Measurements from ENCODE around the gene PPP2R3C. TPM values are rescaled to one million over a fixed set of nuclear protein-coding genes. Genes with fewer than 3 reads are reported as not detected.

The PPP2R3C gene
- total and polyA plus RNA-seq, 2 experiments from 2014 or later = 25.7 to 41.2 TPM

- no peaks in the 10 kb centered on the region for H4K20me1 ChIP-seq (ENCODE audit: insufficient read depth)
- WGBS, 2 experiments (ENCODE audit: low coverage in 1 of 2, low lambda C conversion rate in 2 of 2, missing lambda C conversion rate in 2 of 2) = 1% methylated on average over 35 to 46 of the region's 77 CpGs
- in situ Hi-C loops (cut with MboI) = no loop called here
- peaks cover 29% of the 10 kb centered on the region; the same call in 1 of the 2 replicates for H3K4me1 ChIP-seq (ENCODE audit: insufficient read depth)
- peak within 1 kb of the TSS; percentile 98 for H3K4me2 ChIP-seq (ENCODE audit: unreplicated experiment)
- TF ChIP-seq EZH2 (IDR thresholded peaks at IDR 0.05; ENCODE audit: insufficient read depth, poor library complexity, severe bottlenecking) (no peak), EZH2phosphoT487 (IDR thresholded peaks at IDR 0.05; ENCODE audit: insufficient read depth, low read depth) (no peak)
- H3K27ac ChIP-seq = peak within 1 kb of the TSS; percentile 96
- H3K9me3 ChIP-seq (ENCODE audit: low read depth) = no peaks in the 10 kb centered on the region
- no peaks in the 10 kb centered on the region for H3K27me3 ChIP-seq (replicated peaks; ENCODE audit: insufficient read depth)
- peak within 1 kb of the TSS; percentile 93 for H3K9ac ChIP-seq
- H3K36me3 ChIP-seq (ENCODE audit: low read depth) = peaks cover 4% of the 10 kb centered on the region; the same call in 1 of the 2 replicates
- peaks cover 40% of the 10 kb centered on the region for H3K79me2 ChIP-seq (ENCODE audit: insufficient read depth)
- peaks cover 29% of the 10 kb centered on the region for H3F3A ChIP-seq (ENCODE audit: insufficient read depth)
- peak; percentile 99 for DNase-seq
- peak within 1 kb of the TSS; percentile 89 for H2AFZ ChIP-seq
- no peaks in the 10 kb centered on the region for H3K9me2 ChIP-seq (ENCODE audit: insufficient read depth)
- peak within 1 kb of the TSS; percentile 82 for H3K4me3 ChIP-seq
Measured at GRCh38 chr14:35046048-35046750, 75.6 kb downstream of the PPP2R3C start, which contains the start of gene FAM177A1. FAM177A1 (plus strand) TSS chr14:35046272; CDS start chr14:35046464, 192 bp downstream.

GRCh38 chr14:35045798-35046047 is 76.1 kb downstream of the PPP2R3C start:
- TF ChIP-seq EZH2 (IDR thresholded peaks at IDR 0.05; ENCODE audit: insufficient read depth, poor library complexity, severe bottlenecking) (no peak), EZH2phosphoT487 (IDR thresholded peaks at IDR 0.05; ENCODE audit: insufficient read depth, low read depth) (no peak)
- Histone ChIP-seq H3K9me3 (ENCODE audit: low read depth) (no peaks in the 10 kb centered on the region), H3K4me1 (ENCODE audit: insufficient read depth) (peaks cover 29% of the 10 kb centered on the region; the same call in 1 of the 2 replicates), H3F3A (ENCODE audit: insufficient read depth) (peaks cover 29% of the 10 kb centered on the region), H3K9ac (peak overlapping the region; percentile 93), H4K20me1 (ENCODE audit: insufficient read depth) (no peaks in the 10 kb centered on the region), H3K27me3 (replicated peaks; ENCODE audit: insufficient read depth) (no peaks in the 10 kb centered on the region), H3K4me2 (ENCODE audit: unreplicated experiment) (peak overlapping the region; percentile 85), H3K9me2 (ENCODE audit: insufficient read depth) (no peaks in the 10 kb centered on the region), H3K27ac (peak overlapping the region; percentile 96), H3K79me2 (ENCODE audit: insufficient read depth) (peaks cover 36% of the 10 kb centered on the region), H3K4me3 (peak overlapping the region; percentile 82), H2AFZ (peak overlapping the region; percentile 89), H3K36me3 (ENCODE audit: low read depth) (peaks cover 4% of the 10 kb centered on the region; the same call in 1 of the 2 replicates)
- DNase-seq = no peak
- in situ Hi-C loops (cut with MboI) = no loop called here
- WGBS, 2 experiments (ENCODE audit: low coverage in 1 of 2, low lambda C conversion rate in 2 of 2, missing lambda C conversion rate in 2 of 2) = 1 to 2% methylated on average over 6 of the region's 6 CpGs

GRCh38 chr14:35044939-35045797 is 76.6 kb downstream of the PPP2R3C start:
- Histone ChIP-seq H3K9me2 (ENCODE audit: insufficient read depth) (no peaks in the 10 kb centered on the region), H3K4me1 (ENCODE audit: insufficient read depth) (peaks cover 27% of the 10 kb centered on the region; the same call in 1 of the 2 replicates), H4K20me1 (ENCODE audit: insufficient read depth) (no peaks in the 10 kb centered on the region), H3F3A (ENCODE audit: insufficient read depth) (peaks cover 29% of the 10 kb centered on the region), H3K36me3 (ENCODE audit: low read depth) (peaks cover 4% of the 10 kb centered on the region; the same call in 1 of the 2 replicates), H3K9ac (peak overlapping the region; percentile 93), H3K4me2 (ENCODE audit: unreplicated experiment) (peak overlapping the region; percentile 85), H3K4me3 (peak overlapping the region; percentile 82), H3K27me3 (replicated peaks; ENCODE audit: insufficient read depth) (no peaks in the 10 kb centered on the region), H3K79me2 (ENCODE audit: insufficient read depth) (peaks cover 33% of the 10 kb centered on the region), H3K9me3 (ENCODE audit: low read depth) (no peaks in the 10 kb centered on the region), H3K27ac (peak overlapping the region; percentile 96), H2AFZ (peak overlapping the region; percentile 89)
- peak; percentile 61 for DNase-seq
- TF ChIP-seq EZH2phosphoT487 (IDR thresholded peaks at IDR 0.05; ENCODE audit: insufficient read depth, low read depth) (no peak), EZH2 (IDR thresholded peaks at IDR 0.05; ENCODE audit: insufficient read depth, poor library complexity, severe bottlenecking) (no peak)
- WGBS, 2 experiments (ENCODE audit: low coverage in 1 of 2, low lambda C conversion rate in 2 of 2, missing lambda C conversion rate in 2 of 2) = 24 to 25% methylated on average over 8 of the region's 8 CpGs
- in situ Hi-C loops (cut with MboI) = no loop called here

GRCh38 chr14:35043046-35043445 is 78.7 kb downstream of the PPP2R3C start:
- Histone ChIP-seq H2AFZ (no peak overlapping the region), H3K27ac (no peak overlapping the region), H3K9ac (no peak overlapping the region), H3K27me3 (replicated peaks; ENCODE audit: insufficient read depth) (no peaks in the 10 kb centered on the region), H3K79me2 (ENCODE audit: insufficient read depth) (peaks cover 13% of the 10 kb centered on the region), H4K20me1 (ENCODE audit: insufficient read depth) (no peaks in the 10 kb centered on the region), H3K4me2 (ENCODE audit: unreplicated experiment) (no peak overlapping the region), H3K4me1 (ENCODE audit: insufficient read depth) (peaks cover 17% of the 10 kb centered on the region; the same call in 1 of the 2 replicates), H3K9me2 (ENCODE audit: insufficient read depth) (no peaks in the 10 kb centered on the region), H3F3A (ENCODE audit: insufficient read depth) (peaks cover 29% of the 10 kb centered on the region), H3K36me3 (ENCODE audit: low read depth) (no peaks in the 10 kb centered on the region), H3K9me3 (ENCODE audit: low read depth) (no peaks in the 10 kb centered on the region), H3K4me3 (no peak overlapping the region)
- in situ Hi-C loops (cut with MboI) = no loop called here
- 95 to 98% methylated on average over 2 of the region's 2 CpGs for WGBS, 2 experiments (ENCODE audit: low coverage in 1 of 2, low lambda C conversion rate in 2 of 2, missing lambda C conversion rate in 2 of 2)
- DNase-seq = peak; percentile 3
- TF ChIP-seq EZH2 (IDR thresholded peaks at IDR 0.05; ENCODE audit: insufficient read depth, poor library complexity, severe bottlenecking) (no peak), EZH2phosphoT487 (IDR thresholded peaks at IDR 0.05; ENCODE audit: insufficient read depth, low read depth) (no peak)
